ENCODE measurements around the gene GDF11. TPM values are rescaled to one million over a fixed set of nuclear protein-coding genes. Genes with fewer than 3 reads are reported as not detected.
"Not testable (repeated sequence)": the region's sequence is repeated elsewhere in the genome, so short reads cannot be mapped to it uniquely, and the experiment has no call there.

The GDF11 gene
- total RNA-seq, 1 donor from 2014 or later, result 5.8 TPM

GRCh38 chr12:55755246-55755645, 12.3 kb downstream of the GDF11 start:
- H3K27me3 ChIP-seq, result no peaks in the 10 kb centered on the region
- ATAC-seq, result no peak
- H3K9me3 ChIP-seq, result no peaks in the 10 kb centered on the region
- H3K4me3 ChIP-seq, result no peak overlapping the region
- TF ChIP-seq, protein P1, sequence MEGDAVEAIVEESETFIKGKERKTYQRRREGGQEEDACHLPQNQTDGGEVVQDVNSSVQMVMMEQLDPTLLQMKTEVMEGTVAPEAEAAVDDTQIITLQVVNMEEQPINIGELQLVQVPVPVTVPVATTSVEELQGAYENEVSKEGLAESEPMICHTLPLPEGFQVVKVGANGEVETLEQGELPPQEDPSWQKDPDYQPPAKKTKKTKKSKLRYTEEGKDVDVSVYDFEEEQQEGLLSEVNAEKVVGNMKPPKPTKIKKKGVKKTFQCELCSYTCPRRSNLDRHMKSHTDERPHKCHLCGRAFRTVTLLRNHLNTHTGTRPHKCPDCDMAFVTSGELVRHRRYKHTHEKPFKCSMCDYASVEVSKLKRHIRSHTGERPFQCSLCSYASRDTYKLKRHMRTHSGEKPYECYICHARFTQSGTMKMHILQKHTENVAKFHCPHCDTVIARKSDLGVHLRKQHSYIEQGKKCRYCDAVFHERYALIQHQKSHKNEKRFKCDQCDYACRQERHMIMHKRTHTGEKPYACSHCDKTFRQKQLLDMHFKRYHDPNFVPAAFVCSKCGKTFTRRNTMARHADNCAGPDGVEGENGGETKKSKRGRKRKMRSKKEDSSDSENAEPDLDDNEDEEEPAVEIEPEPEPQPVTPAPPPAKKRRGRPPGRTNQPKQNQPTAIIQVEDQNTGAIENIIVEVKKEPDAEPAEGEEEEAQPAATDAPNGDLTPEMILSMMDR (IDR thresholded peaks at IDR 0.05), result no peak
- no peak overlapping the region for H3K27ac ChIP-seq
- peaks cover 95% of the 10 kb centered on the region for H3K36me3 ChIP-seq
- intact Hi-C loops (cut with DNase I), result no loop called here
- no peak for DNase-seq
- no peaks in the 10 kb centered on the region for H3K4me1 ChIP-seq

DNA sequence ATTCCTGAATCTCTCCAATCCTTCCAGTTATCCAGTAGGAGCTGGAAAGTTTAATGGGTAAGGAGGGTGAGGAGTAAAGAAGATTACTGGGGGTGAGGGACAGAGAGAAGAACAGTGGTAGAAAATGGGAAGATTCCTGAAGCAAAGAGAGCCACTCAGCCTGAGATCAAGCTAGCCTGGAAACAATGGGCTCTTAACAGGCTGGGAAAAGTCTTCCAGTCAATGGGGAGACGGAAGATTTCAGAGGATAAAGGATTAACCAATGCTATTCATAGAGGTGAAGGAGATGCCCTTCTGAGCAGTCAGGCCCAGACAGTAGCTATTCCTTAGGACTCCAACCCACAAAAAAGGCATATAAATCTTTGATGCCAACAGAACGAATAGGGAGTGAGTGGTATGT, 14.8 kb downstream of the GDF11 start:
- intact Hi-C loops (cut with DNase I), result no loop called here
- Histone ChIP-seq H3K36me3 (peaks cover 91% of the 10 kb centered on the region), H3K27me3 (no peaks in the 10 kb centered on the region), H3K4me1 (no peaks in the 10 kb centered on the region), H3K4me3 (no peak overlapping the region), H3K9me3 (no peaks in the 10 kb centered on the region), H3K27ac (no peak overlapping the region)
- TF ChIP-seq, protein P1 (IDR thresholded peaks at IDR 0.05), result no peak
- ATAC-seq, result no peak
- no peak for DNase-seq

GRCh38 chr12:55758575-55758974, 15.7 kb downstream of the GDF11 start:
- H3K9me3 ChIP-seq; H3K4me1 ChIP-seq; H3K4me3 ChIP-seq; DNase-seq; intact Hi-C loops (cut with DNase I); H3K27me3 ChIP-seq; H3K27ac ChIP-seq; ATAC-seq: not testable (repeated sequence)
- H3K36me3 ChIP-seq, result peaks cover 92% of the 10 kb centered on the region

GRCh38 chr12:55760663-55761062, 17.7 kb downstream of the GDF11 start:
- ATAC-seq, result no peak
- Histone ChIP-seq H3K27ac (no peak overlapping the region), H3K36me3 (peaks cover 74% of the 10 kb centered on the region), H3K4me1 (no peaks in the 10 kb centered on the region), H3K9me3 (no peaks in the 10 kb centered on the region), H3K27me3 (no peaks in the 10 kb centered on the region), H3K4me3 (no peak overlapping the region)
- TF ChIP-seq, protein P1 (IDR thresholded peaks at IDR 0.05), result no peak
- no peak for DNase-seq
- intact Hi-C loops (cut with DNase I), result no loop called here

GRCh38 chr12:55762646-55763045, 19.7 kb downstream of the GDF11 start:
- ATAC-seq (no peak), DNase-seq (no peak)
- Histone ChIP-seq H3K27ac (no peak overlapping the region), H3K9me3 (no peaks in the 10 kb centered on the region), H3K36me3 (peaks cover 63% of the 10 kb centered on the region), H3K4me1 (no peaks in the 10 kb centered on the region), H3K4me3 (no peak overlapping the region), H3K27me3 (no peaks in the 10 kb centered on the region)
- intact Hi-C loops (cut with DNase I), result no loop called here
- TF ChIP-seq, protein P1 (IDR thresholded peaks at IDR 0.05), result no peak

GRCh38 chr12:55765736-55766290, 22.9 kb downstream of the GDF11 start:
- DNase-seq (no peak), ATAC-seq (no peak)
- intact Hi-C loops (cut with DNase I), result no loop called here

More at GRCh38 chr12:55765736-55766290, 22.9 kb downstream of the GDF11 start:
- no peaks in the 10 kb centered on the region for H3K9me3 ChIP-seq
- no peak overlapping the region for H3K4me3 ChIP-seq
- H3K4me1 ChIP-seq, result no peaks in the 10 kb centered on the region
- H3K27me3 ChIP-seq, result no peaks in the 10 kb centered on the region
- TF ChIP-seq, protein P1 (IDR thresholded peaks at IDR 0.05), result no peak
- H3K36me3 ChIP-seq, result peaks cover 40% of the 10 kb centered on the region
- no peak overlapping the region for H3K27ac ChIP-seq
